Lower lobe of right lung (tissue), 2 donors: ENCODE data around the gene FRMD4A. TPM values are rescaled to one million over a fixed set of nuclear protein-coding genes. Genes with fewer than 3 reads are reported as not detected.

ENCODE experiments used
- ATAC-seq, 2 donors: fragments of 200-7000 bp; cut with Tn5 transposase; one replicate each; pipeline ENCODE4 v1.9.1; 2020 to 2022; ENCODE audit warnings: mild to moderate bottlenecking in 2 of 2, moderate library complexity in 2 of 2
- DNase-seq: peaks from one replicate; pipeline ENCODE4 v3.0.0-alpha.2; 2020
- H3K27ac ChIP-seq: fragments of 200-600 bp; one replicate; pipeline ENCODE4 v1.8.0; 2022
- H3K27me3 ChIP-seq: fragments of 200-600 bp; one replicate; pipeline ENCODE4 v1.8.0; 2022; ENCODE audit warnings: low read depth
- H3K36me3 ChIP-seq: fragments of 200-600 bp; one replicate; pipeline ENCODE4 v1.8.0; 2022; ENCODE audit warnings: mild to moderate bottlenecking
- H3K4me1 ChIP-seq: fragments of 200-600 bp; one replicate; pipeline ENCODE4 v1.8.0; 2022
- H3K4me3 ChIP-seq: fragments of 200-600 bp; one replicate; pipeline ENCODE4 v1.8.0; 2022; ENCODE audit warnings: mild to moderate bottlenecking
- H3K9me3 ChIP-seq: fragments of 200-600 bp; one replicate; pipeline ENCODE4 v1.8.0; 2022
- intact Hi-C: fragments of 100-400 bp; cut with DNase I; formaldehyde crosslinking; loops from one replicate; pipeline ENCODE4 v1.11.0; 2022
- total RNA-seq: library from RNA; stranded (reverse); fragmentation: NEBNext Ultra II Directional; extraction: Animal tissue kit (Norgen Biotek cat#: 25700); gene quantifications from one replicate; pipeline ENCODE4 v1.2.1, GENCODE V29; 2021
- TF ChIP-seq, protein P1 (sequence below): fragments of 200-600 bp; IDR thresholded peaks from one replicate; pipeline ENCODE4 v1.8.0; 2022; ENCODE audit warnings: antibody characterized with exemption, mild to moderate bottlenecking
- donor health status: DM: no; HTN: yes; CAD: no; lungs with severe emphysema.

FRMD4A gene
- total RNA-seq, 1 donor from 2014 or later = 64.8 TPM

DNA sequence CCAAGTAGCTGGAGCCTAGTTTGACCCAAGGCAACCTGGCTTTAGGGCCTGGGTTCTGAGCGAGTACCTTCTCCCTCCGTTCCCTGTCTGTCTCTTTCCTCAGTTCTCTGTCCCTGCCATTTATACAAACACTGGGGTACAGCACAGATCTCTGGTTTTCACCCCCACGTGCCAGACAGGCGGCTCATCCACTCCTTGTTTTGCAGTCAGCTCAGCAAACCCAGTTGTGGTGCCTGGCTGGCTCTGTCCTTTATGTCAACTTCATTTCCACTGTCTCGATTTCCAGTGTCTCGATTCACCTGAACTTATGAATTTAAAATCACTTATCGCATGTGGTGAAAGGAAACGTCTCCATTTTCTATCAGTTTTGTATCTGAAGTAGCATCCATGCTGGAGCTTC, 230.8 kb downstream of the FRMD4A start:
- Histone ChIP-seq H3K27me3 (no peaks in the 10 kb centered on the region), H3K4me1 (no peaks in the 10 kb centered on the region), H3K4me3 (no peak overlapping the region), H3K9me3 (no peaks in the 10 kb centered on the region), H3K27ac (no peak overlapping the region), H3K36me3 (no peaks in the 10 kb centered on the region)
- ATAC-seq (no peak), DNase-seq (no peak)
- intact Hi-C loops = loop anchor here (10.0 kb wide), 1 partner anchor 305 kb away; no protein-coding TSS in a partner anchor
- TF ChIP-seq, protein P1, sequence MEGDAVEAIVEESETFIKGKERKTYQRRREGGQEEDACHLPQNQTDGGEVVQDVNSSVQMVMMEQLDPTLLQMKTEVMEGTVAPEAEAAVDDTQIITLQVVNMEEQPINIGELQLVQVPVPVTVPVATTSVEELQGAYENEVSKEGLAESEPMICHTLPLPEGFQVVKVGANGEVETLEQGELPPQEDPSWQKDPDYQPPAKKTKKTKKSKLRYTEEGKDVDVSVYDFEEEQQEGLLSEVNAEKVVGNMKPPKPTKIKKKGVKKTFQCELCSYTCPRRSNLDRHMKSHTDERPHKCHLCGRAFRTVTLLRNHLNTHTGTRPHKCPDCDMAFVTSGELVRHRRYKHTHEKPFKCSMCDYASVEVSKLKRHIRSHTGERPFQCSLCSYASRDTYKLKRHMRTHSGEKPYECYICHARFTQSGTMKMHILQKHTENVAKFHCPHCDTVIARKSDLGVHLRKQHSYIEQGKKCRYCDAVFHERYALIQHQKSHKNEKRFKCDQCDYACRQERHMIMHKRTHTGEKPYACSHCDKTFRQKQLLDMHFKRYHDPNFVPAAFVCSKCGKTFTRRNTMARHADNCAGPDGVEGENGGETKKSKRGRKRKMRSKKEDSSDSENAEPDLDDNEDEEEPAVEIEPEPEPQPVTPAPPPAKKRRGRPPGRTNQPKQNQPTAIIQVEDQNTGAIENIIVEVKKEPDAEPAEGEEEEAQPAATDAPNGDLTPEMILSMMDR = no peak

DNA sequence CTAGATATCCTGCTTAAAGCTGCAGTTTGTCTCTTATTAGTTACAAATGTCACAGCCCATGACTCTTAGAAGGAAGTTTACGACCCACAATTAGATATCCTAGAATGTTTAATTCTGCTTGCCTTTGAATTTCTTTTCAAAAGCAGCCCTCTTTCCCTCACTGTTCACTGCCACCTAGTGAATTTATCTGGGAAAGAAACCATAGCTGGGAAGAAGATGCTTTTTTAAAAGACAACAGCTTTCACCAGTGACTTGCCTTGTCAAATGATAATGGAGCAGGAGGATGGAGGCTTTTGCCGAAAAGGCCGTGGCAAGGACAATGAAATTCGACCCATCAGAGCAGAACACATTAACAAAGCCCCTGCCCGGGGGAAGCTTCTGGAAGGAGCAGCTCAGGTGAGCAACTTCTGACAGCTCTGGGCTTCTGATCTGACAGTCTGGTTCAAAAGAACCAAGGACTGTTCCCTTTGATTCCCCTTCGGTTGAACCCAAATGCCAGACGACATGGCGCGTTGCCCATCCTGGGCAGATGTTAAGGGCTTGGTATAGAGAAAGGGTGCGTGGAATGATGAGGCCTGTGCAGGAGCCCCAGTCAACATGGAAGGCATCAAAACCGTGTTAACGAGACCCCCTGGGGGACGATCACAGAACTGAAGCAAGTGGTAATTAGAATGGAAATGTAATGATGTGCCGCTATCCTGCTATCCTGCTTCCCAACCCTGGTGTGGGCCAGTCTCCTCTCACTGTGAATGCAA, 236.8 kb downstream of the FRMD4A start:
- DNase-seq (no peak), ATAC-seq (peak; percentile 29 to 46)
- Histone ChIP-seq H3K36me3 (no peaks in the 10 kb centered on the region), H3K27ac (no peak overlapping the region), H3K4me1 (peaks cover 6% of the 10 kb centered on the region), H3K4me3 (no peak overlapping the region), H3K27me3 (no peaks in the 10 kb centered on the region), H3K9me3 (no peaks in the 10 kb centered on the region)
- TF ChIP-seq, protein P1 = peak; percentile 47
- intact Hi-C loops = loop anchor here (10.0 kb wide), 1 partner anchor 299 kb away; no protein-coding TSS in a partner anchor

DNA sequence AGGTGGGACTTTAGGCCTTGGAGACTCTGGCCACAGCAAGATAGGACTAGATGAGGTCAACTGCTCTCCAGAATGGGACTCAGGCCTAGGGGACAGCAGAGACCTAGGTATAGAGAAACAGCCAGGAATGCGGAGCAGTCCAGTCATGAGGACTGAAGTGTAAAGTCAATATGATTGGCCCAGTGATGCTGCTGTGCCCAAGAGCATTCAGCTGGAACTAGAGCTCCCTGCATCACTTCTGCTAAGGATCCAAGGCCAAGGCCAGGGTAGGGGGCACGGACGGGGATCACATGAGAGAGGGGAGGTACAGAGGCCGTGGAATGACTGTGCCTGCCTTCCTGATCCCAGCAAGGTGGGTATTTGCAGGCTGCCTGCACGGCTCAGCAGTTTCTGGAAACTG, 237.9 kb downstream of the FRMD4A start:
- Histone ChIP-seq H3K27me3 (no peaks in the 10 kb centered on the region), H3K4me1 (peaks cover 6% of the 10 kb centered on the region), H3K27ac (no peak overlapping the region), H3K36me3 (no peaks in the 10 kb centered on the region), H3K4me3 (no peak overlapping the region), H3K9me3 (no peaks in the 10 kb centered on the region)
- intact Hi-C loops = loop anchor here (10.0 kb wide), 1 partner anchor 298 kb away; no protein-coding TSS in a partner anchor
- TF ChIP-seq, protein P1 = no peak
- ATAC-seq (no peak), DNase-seq (no peak)

DNA sequence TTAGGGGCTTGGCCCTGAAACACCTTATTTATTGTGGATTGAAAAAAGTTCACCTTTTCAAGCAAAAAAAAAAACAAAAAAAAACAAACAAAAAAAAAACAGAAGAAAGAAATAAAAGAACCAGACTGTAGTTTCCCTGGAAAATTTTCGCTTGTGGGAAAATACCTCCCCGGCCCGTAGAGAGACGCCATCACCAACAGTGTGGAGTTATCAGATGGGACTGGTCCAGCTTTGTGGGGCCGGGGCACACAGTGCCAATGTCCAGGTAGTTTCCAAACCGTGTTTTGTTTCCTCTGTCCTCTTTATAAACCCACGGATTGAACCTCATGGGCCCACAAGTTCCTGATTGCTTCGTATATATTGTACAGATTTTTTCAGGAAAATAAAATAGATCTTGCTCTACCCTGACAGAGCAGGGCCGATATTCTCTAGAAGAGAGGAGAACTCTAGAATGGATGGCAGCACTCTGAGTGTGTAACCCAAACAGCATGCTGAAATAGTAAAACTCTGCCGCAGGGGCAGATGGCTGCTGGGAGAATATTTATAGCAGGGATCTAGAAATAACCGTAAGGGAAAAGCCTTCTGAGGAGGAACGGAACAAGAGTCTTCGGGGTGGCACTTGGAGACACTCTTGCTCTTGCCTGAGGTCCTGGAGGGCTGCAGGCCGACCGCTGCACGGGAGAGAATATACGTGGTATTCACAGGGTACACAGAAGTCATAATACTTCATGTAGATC, 241.0 kb downstream of the FRMD4A start:
- DNase-seq (no peak), ATAC-seq (no peak)
- intact Hi-C loops = loop anchor here (10.0 kb wide), 1 partner anchor 295 kb away; no protein-coding TSS in a partner anchor
- H3K27ac ChIP-seq = no peak overlapping the region
- TF ChIP-seq, protein P1 = no peak
- no peaks in the 10 kb centered on the region for H3K36me3 ChIP-seq
- H3K4me3 ChIP-seq = no peak overlapping the region
- no peaks in the 10 kb centered on the region for H3K27me3 ChIP-seq
- H3K9me3 ChIP-seq = no peaks in the 10 kb centered on the region
- peaks cover 6% of the 10 kb centered on the region for H3K4me1 ChIP-seq

DNA sequence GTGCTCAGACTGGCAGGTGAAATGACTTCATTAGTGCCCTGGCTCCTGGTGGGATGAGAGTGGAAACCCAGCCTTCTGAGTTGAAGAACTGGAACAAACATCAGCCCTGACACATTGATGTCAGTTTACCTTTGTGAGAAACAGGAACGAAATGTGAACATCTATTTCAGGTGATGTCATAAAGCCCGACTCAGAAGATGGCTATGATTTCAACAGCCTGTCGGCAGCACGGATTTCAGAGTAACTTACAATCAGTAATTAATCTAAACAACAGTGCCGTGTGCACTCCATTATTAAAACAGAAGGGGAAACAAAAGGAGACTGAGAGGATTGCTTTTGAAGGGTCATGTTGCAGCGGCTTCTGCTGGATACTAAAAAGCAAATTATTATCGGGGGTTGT, 243.2 kb downstream of the FRMD4A start:
- TF ChIP-seq, protein P1 = no peak
- H3K36me3 ChIP-seq = no peaks in the 10 kb centered on the region
- H3K27me3 ChIP-seq = no peaks in the 10 kb centered on the region
- no peak overlapping the region for H3K27ac ChIP-seq
- H3K4me3 ChIP-seq = no peak overlapping the region
- no peak for DNase-seq
- intact Hi-C loops = no loop called here
- ATAC-seq = no peak
- no peaks in the 10 kb centered on the region for H3K4me1 ChIP-seq
- no peaks in the 10 kb centered on the region for H3K9me3 ChIP-seq
